Spleen (tissue), 11 donors: ENCODE results near the gene CLK1. TPM values are rescaled to one million over a fixed set of nuclear protein-coding genes. Genes with fewer than 3 reads are reported as not detected.

Experiments used
- DNase-seq: peaks from one replicate; pipeline ENCODE4 v3.0.0-alpha.2; 2020
- H3K27ac ChIP-seq, 8 donors: fragments of 200-600 bp; sonication (generic) in 7 of 8; 1 replicate in 4 of 8; 2 replicates in 4 of 8; pipeline versions ENCODE4 v1.5.0 to v1.8.0; 2016 to 2021; ENCODE audit warnings: inconsistent platforms in 4 of 8, mild to moderate bottlenecking in 4 of 8, moderate library complexity in 1 of 8
- H3K27me3 ChIP-seq, 7 donors: fragments of 200-600 bp; sonication (generic) in 6 of 7; replicated peaks in 1 of 7; 1 replicate in 4 of 7; 2 replicates in 3 of 7; pipeline versions ENCODE4 v1.5.0 to v1.8.0; 2016 to 2021; ENCODE audit warnings: inconsistent platforms in 3 of 7, mild to moderate bottlenecking in 1 of 7
- H3K36me3 ChIP-seq, 6 donors: fragments of 200-600 bp; sonication (generic) in 5 of 6; 1 replicate in 4 of 6; 2 replicates in 2 of 6; pipeline versions ENCODE4 v1.5.0 to v1.8.0; 2016 to 2021; ENCODE audit warnings: inconsistent platforms in 2 of 6
- H3K4me1 ChIP-seq, 6 donors: fragments of 200-600 bp; sonication (generic) in 5 of 6; 1 replicate in 3 of 6; 2 replicates in 3 of 6; pipeline versions ENCODE4 v1.5.0 to v1.8.0; 2016 to 2021; ENCODE audit warnings: inconsistent platforms in 3 of 6
- H3K4me3 ChIP-seq, 8 donors: fragments of 200-600 bp; sonication (generic) in 7 of 8; 1 replicate in 4 of 8; 2 replicates in 4 of 8; pipeline versions ENCODE4 v1.5.0 to v1.8.0; 2016 to 2021; ENCODE audit warnings: inconsistent platforms in 4 of 8, mild to moderate bottlenecking in 4 of 8, moderate library complexity in 2 of 8
- H3K9me3 ChIP-seq, 8 donors: fragments of 200-600 bp; sonication (generic) in 7 of 8; 1 replicate in 4 of 8; 2 replicates in 4 of 8; pipeline versions ENCODE4 v1.5.0 to v1.8.0; 2016 to 2021; ENCODE audit warnings: inconsistent platforms in 4 of 8
- CTCF ChIP-seq, 11 experiments: fragments of 200-600 bp in 7 of 11; fragments of 450-650 bp in 4 of 11; sonication (generic) in 4 of 11; IDR thresholded peaks in 8 of 11; conservative IDR thresholded peaks in 3 of 11; 1 replicate in 7 of 11; 2 replicates in 4 of 11; pipeline versions ENCODE4 v1.4.0 to v1.8.0; 2016 to 2021; ENCODE audit warnings: antibody characterized with exemption in 11 of 11, inconsistent platforms in 4 of 11, mild to moderate bottlenecking in 1 of 11
- POLR2A ChIP-seq, 3 donors: fragments of 450-650 bp; IDR thresholded peaks; one replicate each; pipeline ENCODE4 v1.5.1; 2017; ENCODE audit warnings: antibody characterized with exemption in 3 of 3, mild to moderate bottlenecking in 1 of 3
- POLR2AphosphoS5 ChIP-seq, 3 donors: sonication (generic); formaldehyde crosslinking; IDR thresholded peaks; one replicate each; pipeline ENCODE4 v1.5.1; 2017; ENCODE audit warnings: antibody characterized with exemption in 3 of 3
- WGBS, 5 donors: extraction: QIAGEN DNeasy Blood & Tissue Kit in 3 of 5; methylation state at CpG; one replicate each; pipeline versions ENCODE4 v1.1.5 to v1.1.7; 2013 to 2018; 5-methylcytosine and 5-hydroxymethylcytosine counted together
- intact Hi-C: fragments of 100-400 bp; cut with DNase I; formaldehyde crosslinking; loops from one replicate; pipeline ENCODE4 v1.15.0; 2023; ENCODE audit warnings: low total_unique reads
- polyA plus RNA-seq, 3 donors: library from polyadenylated mRNA; stranded (reverse); fragments of 200-250 nt; gene quantifications; one replicate each; pipeline ENCODE4 v1.2.1, GENCODE V29; 2013
- total RNA-seq, 7 donors: library from RNA; depleted of rRNA in 3 of 7; stranded (reverse); fragments of >200 nt in 3 of 7; fragmentation: NEBNext Ultra II Directional in 4 of 7; extraction: Animal tissue kit (Norgen Biotek cat#: 25700) in 4 of 7; gene quantifications; one replicate each; pipeline versions ENCODE4 v1.1.0 to v1.2.1, GENCODE V29; 2016 to 2021
- donor health status: healthy with polysubstance abuse.
- donor health status: DM: no; HTN: no; CAD: no; lungs with moderate emphysema.
- donor health status: DM: no; HTN: no; CAD: no.
- donor health status: Bipolar disorder and iron deficiency.
- donor health status: healthy.
- donor health status: DM: no; HTN: no; CAD: no.
- donor health status: DM: yes; HTN: yes; CAD: no.

Gene CLK1
- total and polyA plus RNA-seq, 10 donors = 161 to 737 (median 217) TPM

- Histone ChIP-seq H3K4me3 (peak within 1 kb of the TSS; percentile 78 to 98 (median 95)), H3K4me1 (peaks cover 26 to 59% (median 45%) of the 10 kb centered on the region in 6 donors), H3K27me3 (no peaks in the 10 kb centered on the region), H3K27ac (peak within 1 kb of the TSS; percentile 99 to 100 (median 99)), H3K36me3 (peaks cover 0 to 34% (median 28%) of the 10 kb centered on the region in 6 donors), H3K9me3 (no peaks in the 10 kb centered on the region)
- intact Hi-C loops = loop anchor here (5.0 kb wide), 1 partner anchor 99 kb away; no protein-coding TSS in a partner anchor
- peak; percentile 99 for DNase-seq
- WGBS, 5 donors = 0 to 1% (median 0%) methylated on average over 49 to 75 of the region's 75 CpGs
- TF ChIP-seq POLR2AphosphoS5 (IDR thresholded peaks at IDR 0.05) (peak; percentile 97 to 99 (median 99)), CTCF (IDR thresholded peaks at IDR 0.05 in 8 of 11, conservative IDR thresholded peaks at IDR 0.05 in 3 of 11) (peak in 1 of 11 experiments; percentile 10), POLR2A (IDR thresholded peaks at IDR 0.05) (peak; percentile 78 to 92 (median 89))
Measured at GRCh38 chr2:200811333-200812121, 52.9 kb downstream of the CLK1 start, which contains the start of gene BZW1. Gene BZW1 (plus strand): TSS chr2:200811910. CDS start chr2:200813218, 1,308 bp downstream.

GRCh38 chr2:200810998-200811332 is 53.5 kb downstream of the CLK1 start:
- Histone ChIP-seq H3K9me3 (no peaks in the 10 kb centered on the region), H3K4me1 (peaks cover 26 to 54% (median 45%) of the 10 kb centered on the region in 6 donors), H3K27ac (peak overlapping the region; percentile 99 to 100 (median 99)), H3K27me3 (no peaks in the 10 kb centered on the region), H3K36me3 (peaks cover 0 to 28% (median 22%) of the 10 kb centered on the region in 6 donors), H3K4me3 (peak overlapping the region; percentile 78 to 98 (median 95))
- intact Hi-C loops = loop anchor here (5.0 kb wide), 1 partner anchor 99 kb away; no protein-coding TSS in a partner anchor
- TF ChIP-seq POLR2A (IDR thresholded peaks at IDR 0.05) = peak in 1 of 3 donors; percentile 61
- no peak for TF ChIP-seq POLR2AphosphoS5 (IDR thresholded peaks at IDR 0.05)
- DNase-seq = no peak
- WGBS, 5 donors = 6 to 9% (median 9%) methylated on average over 11 of the region's 11 CpGs

- Histone ChIP-seq H3K9me3 (no peaks in the 10 kb centered on the region), H3K4me1 (peaks cover 25 to 48% (median 43%) of the 10 kb centered on the region in 6 donors), H3K27me3 (no peaks in the 10 kb centered on the region), H3K27ac (peak overlapping the region; percentile 99 to 100 (median 99)), H3K36me3 (peaks cover 0 to 23% (median 17%) of the 10 kb centered on the region in 6 donors), H3K4me3 (peak overlapping the region in 7 of 8 donors; percentile 78 to 98 (median 94))
- TF ChIP-seq CTCF (IDR thresholded peaks at IDR 0.05 in 8 of 11, conservative IDR thresholded peaks at IDR 0.05 in 3 of 11) (no peak), POLR2AphosphoS5 (IDR thresholded peaks at IDR 0.05) (no peak), POLR2A (IDR thresholded peaks at IDR 0.05) (no peak)
- intact Hi-C loops = loop anchor here (5.0 kb wide), 1 partner anchor 98 kb away; no protein-coding TSS in a partner anchor
- 50 to 62% (median 53%) methylated on average over 6 of the region's 6 CpGs for WGBS, 5 donors
- no peak for DNase-seq
Measured at GRCh38 chr2:200810252-200810997, 54.0 kb downstream of the CLK1 start.

- TF ChIP-seq POLR2AphosphoS5 (IDR thresholded peaks at IDR 0.05) (no peak), CTCF (IDR thresholded peaks at IDR 0.05 in 8 of 11, conservative IDR thresholded peaks at IDR 0.05 in 3 of 11) (no peak), POLR2A (IDR thresholded peaks at IDR 0.05) (no peak)
- peaks cover 0 to 16% (median 10%) of the 10 kb centered on the region in 6 donors for H3K36me3 ChIP-seq
- H3K4me1 ChIP-seq = peaks cover 23 to 41% (median 36%) of the 10 kb centered on the region in 6 donors
- H3K27me3 ChIP-seq = no peaks in the 10 kb centered on the region
- no peak overlapping the region for H3K4me3 ChIP-seq
- WGBS, 5 donors = 84 to 90% (median 86%) methylated on average over 7 of the region's 7 CpGs
- no peak for DNase-seq
- no peaks in the 10 kb centered on the region for H3K9me3 ChIP-seq
- peak overlapping the region in 7 of 8 donors; percentile 99 to 100 (median 99) for H3K27ac ChIP-seq
- intact Hi-C loops = loop anchor here (5.0 kb wide), 1 partner anchor 97 kb away; no protein-coding TSS in a partner anchor
Measured at GRCh38 chr2:200809506-200810251, 54.8 kb downstream of the CLK1 start.
